MM.1S (cell line): ENCODE measurements around the gene CNNM4.
A peak's percentile ranks its signal among the peaks of the same experiment; 100 is the strongest.

ENCODE experiments used
- DNase-seq: peaks from one replicate; pipeline ENCODE4 v3.0.0-alpha.2; 2015
- H2AFZ ChIP-seq: fragments of 300-600 bp; sonication (generic); 2 replicates; pipeline ENCODE4 v1.6.0; 2016; ENCODE audit warnings: antibody characterized with exemption, low read length
- H3F3A ChIP-seq: fragments of 300-600 bp; sonication (generic); 2 replicates; pipeline ENCODE4 v1.6.1; 2016; ENCODE audit warnings: mild to moderate bottlenecking, antibody characterized with exemption, low read length, moderate library complexity, mixed read lengths; ENCODE audit not compliant: insufficient read depth
- H3K27ac ChIP-seq: fragments of 300-600 bp; sonication (generic); 2 replicates; pipeline ENCODE4 v1.5.1; 2016; ENCODE audit warnings: mild to moderate bottlenecking, low read length
- H3K27me3 ChIP-seq: fragments of 300-600 bp; sonication (generic); replicated peaks from 2 replicates; pipeline ENCODE4 v1.6.0; 2016; ENCODE audit warnings: low read length; ENCODE audit not compliant: insufficient read depth
- H3K36me3 ChIP-seq: fragments of 300-600 bp; sonication (generic); replicated peaks from 2 replicates; pipeline ENCODE4 v1.6.1; 2016; ENCODE audit warnings: mild to moderate bottlenecking, low read length, mixed read lengths; ENCODE audit not compliant: insufficient read depth
- H3K4me1 ChIP-seq: fragments of 300-600 bp; sonication (generic); 2 replicates; pipeline ENCODE4 v1.6.1; 2016; ENCODE audit warnings: low read length, mixed read lengths
- H3K4me2 ChIP-seq: fragments of 300-600 bp; sonication (generic); 2 replicates; pipeline ENCODE4 v1.6.0; 2016; ENCODE audit warnings: low read depth, low read length
- H3K4me3 ChIP-seq: fragments of 300-600 bp; sonication (generic); 2 replicates; pipeline ENCODE4 v1.5.1; 2016; ENCODE audit warnings: low read length, mixed read lengths
- H3K79me2 ChIP-seq: fragments of 300-600 bp; sonication (generic); 2 replicates; pipeline ENCODE4 v1.6.1; 2016; ENCODE audit warnings: mixed run types, low read length, mixed read lengths
- H3K9ac ChIP-seq: fragments of 300-600 bp; sonication (generic); 2 replicates; pipeline ENCODE4 v1.6.1; 2016; ENCODE audit warnings: low read length, mixed read lengths
- H3K9me2 ChIP-seq: fragments of 300-600 bp; sonication (generic); replicated peaks from 2 replicates; pipeline ENCODE4 v1.6.1; 2016; ENCODE audit warnings: mild to moderate bottlenecking, low read length, mixed read lengths; ENCODE audit not compliant: insufficient read depth
- H3K9me3 ChIP-seq: fragments of 300-600 bp; sonication (generic); replicated peaks from 2 replicates; pipeline ENCODE4 v1.6.1; 2016; ENCODE audit warnings: mild to moderate bottlenecking, low read length, mixed read lengths; ENCODE audit not compliant: insufficient read depth
- H4K20me1 ChIP-seq: fragments of 300-600 bp; sonication (generic); 2 replicates; pipeline ENCODE4 v1.6.1; 2016; ENCODE audit warnings: mild to moderate bottlenecking, low read length, moderate library complexity, mixed read lengths; ENCODE audit not compliant: insufficient read depth
- CTCF ChIP-seq: fragments of 300-600 bp; sonication (generic); IDR thresholded peaks from 2 replicates; pipeline ENCODE4 v1.5.1; 2016; ENCODE audit warnings: antibody characterized with exemption, low read length, mixed read lengths
- EZH2 ChIP-seq: fragments of 300-600 bp; sonication (generic); optimal IDR thresholded peaks from 2 replicates; pipeline ENCODE3; 2017; ENCODE audit warnings: low read depth, mild to moderate bottlenecking, antibody characterized with exemption, low read length, mixed read lengths
- EZH2phosphoT487 ChIP-seq: fragments of 300-600 bp; sonication (generic); IDR thresholded peaks from 2 replicates; pipeline ENCODE4 v1.6.1; 2018; ENCODE audit warnings: antibody characterized with exemption, low read length

Gene CNNM4

GRCh38 chr2:96846825-96847224, 86.1 kb downstream of the CNNM4 start:
- H3K9me2 ChIP-seq = no peaks in the 10 kb centered on the region
- H4K20me1 ChIP-seq = no peaks in the 10 kb centered on the region
- H3K9me3 ChIP-seq = no peaks in the 10 kb centered on the region
- no peak overlapping the region for H3K4me2 ChIP-seq
- H3K27me3 ChIP-seq = no peaks in the 10 kb centered on the region
- no peak for DNase-seq
- H3K27ac ChIP-seq = peak overlapping the region; percentile 73; the same call in 1 of the 2 replicates
- H3K4me3 ChIP-seq = no peak overlapping the region
- no peak overlapping the region for H2AFZ ChIP-seq
- TF ChIP-seq EZH2 (no peak), EZH2phosphoT487 (no peak), CTCF (no peak)
- H3K36me3 ChIP-seq = peaks cover 15% of the 10 kb centered on the region; the same call in 1 of the 2 replicates
- peaks cover 24% of the 10 kb centered on the region for H3K4me1 ChIP-seq
- no peak overlapping the region for H3K9ac ChIP-seq
- peaks cover 30% of the 10 kb centered on the region for H3F3A ChIP-seq
- H3K79me2 ChIP-seq = peaks cover 32% of the 10 kb centered on the region

- peaks cover 28% of the 10 kb centered on the region for H3F3A ChIP-seq
- H3K4me2 ChIP-seq = no peak overlapping the region
- peaks cover 39% of the 10 kb centered on the region for H3K79me2 ChIP-seq
- H3K9me2 ChIP-seq = no peaks in the 10 kb centered on the region
- no peaks in the 10 kb centered on the region for H4K20me1 ChIP-seq
- no peaks in the 10 kb centered on the region for H3K27me3 ChIP-seq
- peak; percentile 97 for DNase-seq
- no peak overlapping the region for H3K4me3 ChIP-seq
- TF ChIP-seq EZH2phosphoT487 (no peak), CTCF (no peak), EZH2 (no peak)
- peak overlapping the region; percentile 73 for H3K27ac ChIP-seq
- H3K9me3 ChIP-seq = no peaks in the 10 kb centered on the region
- peaks cover 25% of the 10 kb centered on the region for H3K4me1 ChIP-seq
- H3K36me3 ChIP-seq = peaks cover 15% of the 10 kb centered on the region; the same call in 1 of the 2 replicates
- no peak overlapping the region for H3K9ac ChIP-seq
- no peak overlapping the region for H2AFZ ChIP-seq
These were observed 86.9 kb downstream of the CNNM4 start for GRCh38 chr2:96847586-96847985.

GRCh38 chr2:96848264-96848663, 87.6 kb downstream of the CNNM4 start:
- Histone ChIP-seq H3K27ac (peak overlapping the region; percentile 73), H3K36me3 (peaks cover 17% of the 10 kb centered on the region; the same call in 1 of the 2 replicates)

More at GRCh38 chr2:96848264-96848663, 87.6 kb downstream of the CNNM4 start:
- Histone ChIP-seq H3K9me3 (no peaks in the 10 kb centered on the region), H3K4me3 (no peak overlapping the region), H3F3A (peaks cover 28% of the 10 kb centered on the region), H4K20me1 (no peaks in the 10 kb centered on the region), H3K4me2 (no peak overlapping the region; the same call in 1 of the 2 replicates), H3K4me1 (peaks cover 28% of the 10 kb centered on the region), H2AFZ (no peak overlapping the region), H3K9me2 (no peaks in the 10 kb centered on the region), H3K79me2 (peaks cover 46% of the 10 kb centered on the region), H3K9ac (peak overlapping the region; percentile 14; the same call in 1 of the 2 replicates), H3K27me3 (no peaks in the 10 kb centered on the region)
- no peak for DNase-seq
- TF ChIP-seq EZH2 (no peak), CTCF (no peak), EZH2phosphoT487 (no peak)
